CD14-positive monocyte (primary cell): ENCODE measurements around the gene SLC1A1. TPM values are rescaled to one million over a fixed set of nuclear protein-coding genes. Genes with fewer than 3 reads are reported as not detected.

Source experiments
- DNase-seq, 3 donors: peaks; one replicate each; pipeline ENCODE4 v3.0.0-alpha.2; 2011 to 2022
- H2AFZ ChIP-seq: 2 replicates; pipeline ENCODE4 v1.6.0; 2012; ENCODE audit warnings: mild to moderate bottlenecking, low read depth, low read length, inconsistent platforms; ENCODE audit not compliant: insufficient read depth, poor library complexity, severe bottlenecking
- H3K27ac ChIP-seq, 2 donors: 1 replicate in 1 of 2; 2 replicates in 1 of 2; pipeline ENCODE4 v1.5.1; 2012 to 2013; ENCODE audit warnings: low read length in 2 of 2, control low read depth in 1 of 2, inconsistent platforms in 1 of 2, low read depth in 1 of 2, mild to moderate bottlenecking in 1 of 2
- H3K27me3 ChIP-seq, 2 donors: one replicate each; pipeline versions ENCODE4 v1.6.0 to v1.6.1; 2011 to 2013; ENCODE audit warnings: low read length in 2 of 2; ENCODE audit not compliant: control insufficient read depth in 2 of 2, insufficient read depth in 2 of 2
- H3K36me3 ChIP-seq, 2 donors: replicated peaks in 1 of 2; 1 replicate in 1 of 2; 2 replicates in 1 of 2; pipeline versions ENCODE4 v1.5.1 to v1.6.1; 2012 to 2013; ENCODE audit warnings: low read length in 2 of 2, control low read depth in 1 of 2, inconsistent platforms in 1 of 2, mild to moderate bottlenecking in 1 of 2; ENCODE audit not compliant: insufficient read depth in 2 of 2, control insufficient read depth in 1 of 2
- H3K4me1 ChIP-seq, 2 donors: 1 replicate in 1 of 2; 2 replicates in 1 of 2; pipeline versions ENCODE4 v1.5.1 to v1.6.1; 2012 to 2013; ENCODE audit warnings: low read length in 2 of 2, control low read depth in 1 of 2, inconsistent platforms in 1 of 2, mild to moderate bottlenecking in 1 of 2, moderate library complexity in 1 of 2; ENCODE audit not compliant: insufficient read depth in 2 of 2, control insufficient read depth in 1 of 2
- H3K4me2 ChIP-seq: replicated peaks from 2 replicates; pipeline ENCODE3; 2012; ENCODE audit warnings: low read length, moderate library complexity, mild to moderate bottlenecking; ENCODE audit not compliant: poor library complexity, severe bottlenecking; ENCODE audit errors: extremely low read depth
- H3K4me3 ChIP-seq, 3 experiments: fragments of 200-600 bp in 1 of 3; sonication (generic) in 1 of 3; replicated peaks in 1 of 3; 1 replicate in 2 of 3; 2 replicates in 1 of 3; pipeline ENCODE4 v1.5.1; 2011 to 2013; ENCODE audit warnings: low read length in 3 of 3, mild to moderate bottlenecking in 3 of 3, control low read depth in 2 of 3, low read depth in 2 of 3, inconsistent platforms in 1 of 3, moderate library complexity in 1 of 3
- H3K79me2 ChIP-seq: 2 replicates; pipeline ENCODE4 v1.6.0; 2012; ENCODE audit warnings: mild to moderate bottlenecking, control low read depth, inconsistent platforms, low read length, moderate library complexity; ENCODE audit not compliant: insufficient read depth
- H3K9ac ChIP-seq: 2 replicates; pipeline ENCODE4 v1.6.0; 2017; ENCODE audit warnings: low read length, mild to moderate bottlenecking; ENCODE audit not compliant: insufficient read depth, poor library complexity, severe bottlenecking
- H3K9me3 ChIP-seq, 2 donors: replicated peaks in 1 of 2; 1 replicate in 1 of 2; 2 replicates in 1 of 2; pipeline versions ENCODE4 v1.5.1 to v1.6.1; 2012 to 2013; ENCODE audit warnings: low read length in 2 of 2, control low read depth in 1 of 2; ENCODE audit not compliant: control insufficient read depth in 1 of 2, insufficient read depth in 1 of 2
- H4K20me1 ChIP-seq: 2 replicates; pipeline ENCODE4 v1.6.0; 2012; ENCODE audit warnings: mild to moderate bottlenecking, low read length, control low read depth, moderate library complexity; ENCODE audit not compliant: insufficient read depth
- H3K27ac Mint-ChIP-seq, 7 donors: one replicate each; pipeline ENCODE4 v1.8.0; 2020; ENCODE audit warnings: mild to moderate bottlenecking in 7 of 7, mixed read lengths in 7 of 7, moderate library complexity in 6 of 7, inconsistent platforms in 2 of 7
- H3K27me3 Mint-ChIP-seq, 3 donors: one replicate each; pipeline ENCODE4 v1.8.0; 2021 to 2022; ENCODE audit warnings: low read depth in 3 of 3, mild to moderate bottlenecking in 3 of 3, mixed read lengths in 3 of 3, moderate library complexity in 3 of 3, inconsistent platforms in 1 of 3
- H3K36me3 Mint-ChIP-seq, 2 donors: one replicate each; pipeline ENCODE4 v1.8.0; 2020; ENCODE audit warnings: mixed read lengths in 2 of 2, inconsistent platforms in 1 of 2, mild to moderate bottlenecking in 1 of 2
- H3K4me1 Mint-ChIP-seq: one replicate; pipeline ENCODE4 v1.8.0; 2020; ENCODE audit warnings: mild to moderate bottlenecking, mixed read lengths
- H3K4me3 Mint-ChIP-seq, 2 donors: one replicate each; pipeline ENCODE4 v1.8.0; 2020; ENCODE audit warnings: mild to moderate bottlenecking in 2 of 2, mixed read lengths in 2 of 2, moderate library complexity in 1 of 2
- H3K9me3 Mint-ChIP-seq, 7 donors: one replicate each; pipeline ENCODE4 v1.8.0; 2020 to 2022; ENCODE audit warnings: mixed read lengths in 7 of 7, mild to moderate bottlenecking in 6 of 7, moderate library complexity in 6 of 7, inconsistent platforms in 2 of 7
- CTCF ChIP-seq: fragments of 200-600 bp; IDR thresholded peaks from one replicate; pipeline ENCODE4 v1.8.0; 2022; ENCODE audit warnings: antibody characterized with exemption, mild to moderate bottlenecking
- WGBS: methylation state at CpG from one replicate; pipeline ENCODE4 v1.1.5; 2013; ENCODE audit warnings: missing lambda C conversion rate; ENCODE audit not compliant: insufficient coverage; 5-methylcytosine and 5-hydroxymethylcytosine counted together
- intact Hi-C, 2 donors: fragments of 100-400 bp; cut with micrococcal nuclease; formaldehyde crosslinking; loops; one replicate each; pipeline versions ENCODE4 v1.15.0 to v1.15.1; 2023
- polyA plus RNA-seq, 3 donors: library from polyadenylated mRNA; depleted of rRNA in 1 of 3; unstranded in 2 of 3; stranded (reverse) in 1 of 3; fragments of 300-500 nt in 2 of 3; fragments of >200 nt in 1 of 3; fragmentation: Illumina TruSeq in 2 of 3; gene quantifications; 1 replicate in 2 of 3; 2 replicates in 1 of 3; pipeline ENCODE4 v1.2.3, GENCODE V29; 2012 to 2021

The SLC1A1 gene
- polyA plus RNA-seq, 3 donors, result not detected

GRCh38 chr9:4591123-4591500 is 100.8 kb downstream of the SLC1A1 start:
- Histone ChIP-seq H3K4me3 (no peak overlapping the region), H4K20me1 (no peaks in the 10 kb centered on the region), H3K36me3 (no peaks in the 10 kb centered on the region), H3K9me3 (no peaks in the 10 kb centered on the region), H3K9ac (no peak overlapping the region), H3K4me2 (no peak overlapping the region), H3K4me1 (peaks cover 0 to 8% of the 10 kb centered on the region in 2 donors), H3K27ac (no peak overlapping the region), H2AFZ (no peak overlapping the region), H3K27me3 (no peaks in the 10 kb centered on the region), H3K79me2 (no peaks in the 10 kb centered on the region)
- Mint-ChIP-seq H3K9me3 (no peaks in the 10 kb centered on the region), H3K27me3 (peaks cover 0 to 2% (median 1%) of the 10 kb centered on the region in 3 donors), H3K36me3 (no peaks in the 10 kb centered on the region), H3K27ac (no peak overlapping the region), H3K4me1 (peaks cover 12% of the 10 kb centered on the region), H3K4me3 (no peak overlapping the region)
- 90% methylated on average over 2 of the region's 4 CpGs for WGBS
- DNase-seq, result no peak
- intact Hi-C loops, result no loop called here
- TF ChIP-seq CTCF, result no peak

- Histone ChIP-seq H3K27me3 (no peaks in the 10 kb centered on the region), H2AFZ (no peak overlapping the region), H3K9ac (no peak overlapping the region), H3K4me3 (no peak overlapping the region), H3K79me2 (no peaks in the 10 kb centered on the region), H4K20me1 (no peaks in the 10 kb centered on the region), H3K9me3 (no peaks in the 10 kb centered on the region), H3K4me2 (no peak overlapping the region), H3K36me3 (no peaks in the 10 kb centered on the region), H3K4me1 (peaks cover 4 to 8% of the 10 kb centered on the region in 2 donors), H3K27ac (no peak overlapping the region)
- no peak for DNase-seq
- peaks cover 18% of the 10 kb centered on the region for H3K4me1 Mint-ChIP-seq
- H3K27ac Mint-ChIP-seq, result no peak overlapping the region
- peaks cover 0 to 2% (median 1%) of the 10 kb centered on the region in 3 donors for H3K27me3 Mint-ChIP-seq
- no CpG with 5 or more reads among the region's 3 CpGs for WGBS
- intact Hi-C loops, result no loop called here
- no peaks in the 10 kb centered on the region for H3K36me3 Mint-ChIP-seq
- no peak for TF ChIP-seq CTCF
- no peaks in the 10 kb centered on the region for H3K9me3 Mint-ChIP-seq
- no peak overlapping the region for H3K4me3 Mint-ChIP-seq
Observed at GRCh38 chr9:4592295-4592694, 102.0 kb downstream of the SLC1A1 start.
